ENCODE measurements around the gene RGS9BP.

- TF ChIP-seq CTCF (IDR thresholded peaks at IDR 0.05; ENCODE audit: low read length) (no peak), EZH2phosphoT487 (IDR thresholded peaks at IDR 0.05; ENCODE audit: low read length) (no peak), EZH2 (optimal IDR thresholded peaks at IDR 0.05; ENCODE audit: low read depth, low read length) (no peak)
Observed at GRCh38 chr19:32718286-32718685, 42.6 kb downstream of the RGS9BP start.
